Heart left ventricle (tissue), 13 donors: ENCODE measurements around the gene SPDYE4.

ENCODE experiments used
- POLR2A ChIP-seq, 2 donors: fragments of 450-650 bp; IDR thresholded peaks; one replicate each; pipeline ENCODE4 v1.6.1; 2017; ENCODE audit warnings: antibody characterized with exemption in 2 of 2, mild to moderate bottlenecking in 2 of 2, moderate library complexity in 2 of 2
- TF ChIP-seq, protein P1 (sequence below), 12 donors: fragments of 200-600 bp; sonication (generic) in 4 of 12; IDR thresholded peaks; one replicate each; pipeline versions ENCODE4 v1.5.0 to v1.8.0; 2018 to 2022; ENCODE audit warnings: antibody characterized with exemption in 12 of 12, mild to moderate bottlenecking in 5 of 12
- donor health status: ischemic (EF 13 %, LVEDD 7.1; RV severe dilation, severe dysfunction).
- donor health status: DM: no; HTN: yes; CAD: no.
- donor health status: DM: no; HTN: no; CAD: no.
- donor health status: ischemic (EF 25% LVEDD 6.9; RV normal size, moderate dysfunction).
- donor health status: ischemic (EF 25% LVEDD 5.7; RV mildly dilated, moderate dysfunction).
- donor health status: ischemic (EF 35%, LVEDD 5.7; RV mildly dilated, moderate dysfunction).
- donor health status: nonischemic (EF 11% LVEDD 7.7; RV severe dilation, severe dysfunction).
- donor health status: DM: yes; HTN: yes; CAD: no.
- donor health status: PGD.
- donor health status: ischemic (EF 29% LVEDD 5.4; RV normal size, mild dysfunction).
- donor health status: nonischemic (EF 23%, LVEDD 6.1; RV moderate dilation, normal function).

DNA sequence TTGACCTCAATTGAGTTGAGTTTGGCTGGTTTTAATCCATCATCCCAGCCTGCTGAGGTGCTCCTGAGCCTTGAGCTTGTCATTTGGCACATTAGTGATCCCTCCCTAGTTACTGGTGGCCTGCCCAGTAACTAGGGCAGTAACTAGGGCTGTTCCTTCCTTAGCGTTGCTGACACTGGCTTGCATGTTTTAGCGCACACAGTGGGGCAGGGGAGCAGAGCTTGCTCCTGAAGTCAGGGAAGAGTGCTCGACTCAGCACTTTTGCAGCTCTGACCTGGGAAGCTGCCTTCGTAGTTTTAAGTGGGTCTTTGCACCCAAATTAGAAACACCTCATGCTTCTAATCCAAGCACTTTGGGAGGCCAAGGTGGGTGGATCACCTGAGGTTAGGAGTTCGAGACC is 29.4 kb downstream of the SPDYE4 start:
- TF ChIP-seq, protein P1, sequence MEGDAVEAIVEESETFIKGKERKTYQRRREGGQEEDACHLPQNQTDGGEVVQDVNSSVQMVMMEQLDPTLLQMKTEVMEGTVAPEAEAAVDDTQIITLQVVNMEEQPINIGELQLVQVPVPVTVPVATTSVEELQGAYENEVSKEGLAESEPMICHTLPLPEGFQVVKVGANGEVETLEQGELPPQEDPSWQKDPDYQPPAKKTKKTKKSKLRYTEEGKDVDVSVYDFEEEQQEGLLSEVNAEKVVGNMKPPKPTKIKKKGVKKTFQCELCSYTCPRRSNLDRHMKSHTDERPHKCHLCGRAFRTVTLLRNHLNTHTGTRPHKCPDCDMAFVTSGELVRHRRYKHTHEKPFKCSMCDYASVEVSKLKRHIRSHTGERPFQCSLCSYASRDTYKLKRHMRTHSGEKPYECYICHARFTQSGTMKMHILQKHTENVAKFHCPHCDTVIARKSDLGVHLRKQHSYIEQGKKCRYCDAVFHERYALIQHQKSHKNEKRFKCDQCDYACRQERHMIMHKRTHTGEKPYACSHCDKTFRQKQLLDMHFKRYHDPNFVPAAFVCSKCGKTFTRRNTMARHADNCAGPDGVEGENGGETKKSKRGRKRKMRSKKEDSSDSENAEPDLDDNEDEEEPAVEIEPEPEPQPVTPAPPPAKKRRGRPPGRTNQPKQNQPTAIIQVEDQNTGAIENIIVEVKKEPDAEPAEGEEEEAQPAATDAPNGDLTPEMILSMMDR (IDR thresholded peaks at IDR 0.05): no peak
- no peak for TF ChIP-seq POLR2A (IDR thresholded peaks at IDR 0.05)
